GM19238 (cell line): ENCODE results near the gene CDKN1C.

ENCODE experiments used
- DNase-seq: peaks from one replicate; pipeline ENCODE4 v3.0.0; 2011; ENCODE audit warnings: low spot score; ENCODE audit not compliant: insufficient read length

CDKN1C gene

GRCh38 chr11:2923446-2924375, 38.1 kb upstream of the CDKN1C start:
- DNase-seq: no peak

GRCh38 chr11:2922655-2923054, 37.1 kb upstream of the CDKN1C start:
- DNase-seq: no peak

- DNase-seq: no peak
Observed at GRCh38 chr11:2921742-2922493, 36.3 kb upstream of the CDKN1C start.

GRCh38 chr11:2921261-2921660, 35.7 kb upstream of the CDKN1C start:
- no peak for DNase-seq

GRCh38 chr11:2920343-2920742, 34.8 kb upstream of the CDKN1C start:
- DNase-seq: no peak

GRCh38 chr11:2919837-2920236, 34.3 kb upstream of the CDKN1C start:
- no peak for DNase-seq

GRCh38 chr11:2919188-2919587, 33.6 kb upstream of the CDKN1C start:
- no peak for DNase-seq

- DNase-seq: no peak
Observed at GRCh38 chr11:2917842-2918490, 32.4 kb upstream of the CDKN1C start.

- DNase-seq: no peak
Observed at GRCh38 chr11:2916892-2917645, 31.5 kb upstream of the CDKN1C start.

- DNase-seq: no peak
Observed at GRCh38 chr11:2916114-2916891, 30.7 kb upstream of the CDKN1C start.

- no peak for DNase-seq
Observed at GRCh38 chr11:2915473-2915872, 29.9 kb upstream of the CDKN1C start.

- DNase-seq: no peak
Observed at GRCh38 chr11:2914455-2915195, 29.1 kb upstream of the CDKN1C start.

GRCh38 chr11:2913776-2914175, 28.2 kb upstream of the CDKN1C start:
- DNase-seq: no peak

- DNase-seq: no peak
Observed at GRCh38 chr11:2913019-2913431, 27.4 kb upstream of the CDKN1C start.

- no peak for DNase-seq
Observed at GRCh38 chr11:2912498-2912897, 26.9 kb upstream of the CDKN1C start.

GRCh38 chr11:2911785-2912391, 26.3 kb upstream of the CDKN1C start:
- no peak for DNase-seq

- DNase-seq: no peak
Observed at GRCh38 chr11:2911088-2911784, 25.7 kb upstream of the CDKN1C start.

- no peak for DNase-seq
Observed at GRCh38 chr11:2910401-2910955, 24.9 kb upstream of the CDKN1C start.
